Cardiac muscle cell (in vitro differentiated cells and primary cell): ENCODE measurements around the gene RAB11FIP3. TPM values are rescaled to one million over a fixed set of nuclear protein-coding genes. Genes with fewer than 3 reads are reported as not detected.
A peak's percentile ranks its signal among the peaks of the same experiment; 100 is the strongest.

Source experiments
- DNase-seq, 2 donors: peaks; one replicate each; pipeline versions ENCODE4 v3.0.0 to v3.0.0-alpha.2; 2010 to 2017; ENCODE audit warnings: low read depth in 1 of 2, low spot score in 1 of 2
- H3K27ac ChIP-seq: fragments of 200-600 bp; sonication (generic); 2 replicates; pipeline ENCODE4 v1.5.1; 2016
- H3K27me3 ChIP-seq: fragments of 200-600 bp; sonication (generic); 2 replicates; pipeline ENCODE4 v1.6.0; 2016; ENCODE audit warnings: control low read depth
- H3K36me3 ChIP-seq: fragments of 200-600 bp; sonication (generic); 2 replicates; pipeline ENCODE4 v1.5.1; 2016; ENCODE audit warnings: control low read depth
- H3K4me1 ChIP-seq: fragments of 200-600 bp; sonication (generic); 2 replicates; pipeline ENCODE4 v1.8.1; 2017; ENCODE audit warnings: low read depth, mild to moderate bottlenecking, mixed run types
- H3K4me3 ChIP-seq: fragments of 200-600 bp; sonication (generic); 2 replicates; pipeline ENCODE4 v1.5.1; 2016; ENCODE audit warnings: mild to moderate bottlenecking
- H3K9me3 ChIP-seq: fragments of 200-600 bp; sonication (generic); 2 replicates; pipeline ENCODE4 v1.5.1; 2017; ENCODE audit warnings: low read depth, mild to moderate bottlenecking, control low read depth
- CTCF ChIP-seq: IDR thresholded peaks from 2 replicates; pipeline ENCODE4 v1.5.1; 2012; ENCODE audit warnings: low read depth, mild to moderate bottlenecking, low read length
- polyA plus RNA-seq: library from polyadenylated mRNA; unstranded; fragments of >200 nt; fragmentation: Nextera tagmentation; extraction: Ambion mirVana; gene quantifications from 2 replicates; pipeline ENCODE4 v1.2.1, GENCODE V29; 2016
- total RNA-seq: library from RNA; depleted of rRNA; stranded (reverse); fragments of >200 nt; gene quantifications from 2 replicates; pipeline ENCODE4 v1.2.3, GENCODE V29; 2016

RAB11FIP3 gene
- total and polyA plus RNA-seq, 2 experiments from 2014 or later: 55.3 to 77.1 TPM

DNA sequence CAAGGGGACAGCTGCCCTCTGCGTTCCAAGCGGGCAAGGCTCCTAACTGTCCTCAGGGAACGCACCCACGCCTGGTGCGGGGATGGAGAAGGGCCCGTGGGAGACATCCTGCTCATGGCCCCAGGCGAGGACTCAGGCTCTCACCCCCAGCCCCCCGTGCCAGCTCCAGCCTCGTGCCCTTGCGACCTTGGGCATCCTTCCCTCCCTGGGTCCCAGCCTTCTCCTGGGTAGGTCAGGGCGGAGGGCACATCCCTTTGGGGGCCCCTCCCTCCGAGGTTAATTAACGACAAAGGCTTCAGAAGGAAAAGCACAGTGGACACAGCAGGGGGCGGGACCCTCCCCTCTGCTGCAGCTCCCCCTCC, 46.6 kb upstream of the RAB11FIP3 start:
- no peak for TF ChIP-seq CTCF
- H3K4me3 ChIP-seq: no peak overlapping the region
- no peak for DNase-seq
- peaks cover 18% of the 10 kb centered on the region for H3K36me3 ChIP-seq
- no peak overlapping the region for H3K27ac ChIP-seq
- H3K9me3 ChIP-seq: no peaks in the 10 kb centered on the region
- no peaks in the 10 kb centered on the region for H3K27me3 ChIP-seq
- peaks cover 7% of the 10 kb centered on the region for H3K4me1 ChIP-seq

GRCh38 chr16:379183-379960, 46.1 kb upstream of the RAB11FIP3 start:
- Histone ChIP-seq H3K4me1 (peaks cover 11% of the 10 kb centered on the region), H3K4me3 (no peak overlapping the region), H3K9me3 (no peaks in the 10 kb centered on the region), H3K27ac (no peak overlapping the region), H3K27me3 (no peaks in the 10 kb centered on the region), H3K36me3 (peaks cover 13% of the 10 kb centered on the region)
- no peak for DNase-seq
- no peak for TF ChIP-seq CTCF

- Histone ChIP-seq H3K4me1 (peaks cover 11% of the 10 kb centered on the region), H3K4me3 (peak overlapping the region; percentile 98), H3K27me3 (no peaks in the 10 kb centered on the region), H3K27ac (peak overlapping the region; percentile 76), H3K9me3 (no peaks in the 10 kb centered on the region), H3K36me3 (peaks cover 6% of the 10 kb centered on the region)
- no peak for TF ChIP-seq CTCF
- DNase-seq: no peak
Measured at GRCh38 chr16:379961-380761, 45.3 kb upstream of the RAB11FIP3 start.

DNA sequence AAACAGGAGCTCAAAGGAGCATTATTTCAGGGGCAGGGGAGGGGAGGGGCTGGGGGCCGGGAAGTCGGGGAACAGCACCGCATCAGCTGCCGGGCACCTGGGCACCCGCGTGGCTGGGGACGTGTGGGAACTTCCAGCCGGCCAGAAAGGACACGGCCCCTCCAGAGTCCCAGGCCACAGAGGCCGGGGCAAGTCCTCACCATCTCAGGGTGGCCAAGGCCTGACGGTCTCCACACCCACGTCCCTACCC, 44.8 kb upstream of the RAB11FIP3 start:
- Histone ChIP-seq H3K27me3 (no peaks in the 10 kb centered on the region), H3K4me1 (peaks cover 11% of the 10 kb centered on the region), H3K36me3 (peaks cover 6% of the 10 kb centered on the region), H3K4me3 (peak overlapping the region; percentile 98), H3K27ac (peak overlapping the region; percentile 76), H3K9me3 (no peaks in the 10 kb centered on the region)
- no peak for DNase-seq
- TF ChIP-seq CTCF: no peak

DNA sequence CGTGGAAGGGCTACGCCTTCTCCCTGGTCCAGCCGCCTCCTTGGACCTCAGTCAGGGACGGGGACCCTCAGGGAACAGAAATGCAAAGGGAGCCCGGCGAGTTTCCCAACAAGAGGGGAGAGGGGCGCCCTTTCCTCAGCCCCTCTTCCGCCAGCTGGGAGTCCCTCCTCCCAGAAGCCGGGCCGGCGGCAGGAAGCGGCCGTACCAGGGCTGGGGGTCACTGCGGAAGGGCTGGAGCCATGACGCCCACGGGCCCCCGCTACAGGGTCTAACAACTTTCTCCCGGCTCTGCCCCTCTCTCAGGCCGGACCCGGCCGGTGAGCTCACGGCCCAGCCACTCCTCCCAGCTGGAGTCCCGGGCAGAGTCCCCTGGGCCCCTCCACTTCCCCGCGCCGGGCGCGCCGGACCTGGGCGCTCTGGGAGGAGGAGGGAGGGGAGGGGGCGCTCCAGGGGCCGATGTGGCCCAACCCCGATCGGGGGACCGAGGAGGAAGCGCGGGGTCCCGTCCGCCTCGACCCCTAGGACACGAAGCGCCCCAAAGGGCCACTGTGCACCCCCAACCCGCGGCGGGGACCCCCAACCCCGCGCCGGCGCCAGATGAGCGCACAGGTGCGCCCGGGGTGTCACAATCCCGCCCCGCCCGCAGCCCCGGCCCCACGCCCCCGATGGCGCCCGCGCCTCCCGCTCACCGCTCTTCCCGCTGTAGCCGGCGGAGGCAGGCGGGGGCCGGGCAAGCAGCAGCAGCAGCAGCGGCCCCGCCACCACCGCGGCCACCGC, 44.2 kb upstream of the RAB11FIP3 start:
- Histone ChIP-seq H3K4me3 (peak overlapping the region; percentile 98), H3K4me1 (peaks cover 16% of the 10 kb centered on the region), H3K27me3 (no peaks in the 10 kb centered on the region), H3K36me3 (peaks cover 6% of the 10 kb centered on the region), H3K9me3 (no peaks in the 10 kb centered on the region), H3K27ac (peak overlapping the region; percentile 76)
- no peak for TF ChIP-seq CTCF
- peak in 1 of 2 donors; percentile 67 for DNase-seq
